ENCODE measurements around the gene KDM6A. TPM values are rescaled to one million over a fixed set of nuclear protein-coding genes. Genes with fewer than 3 reads are reported as not detected.

Gene KDM6A
- total and polyA plus RNA-seq, 2 donors (not counting 1 experiment from before 2014, with no cell fraction given) = 13.8 to 28.4 TPM

- Histone ChIP-seq H3K27ac (ENCODE audit: insufficient read depth, low read length) (no peak overlapping the region), H3K36me3 (ENCODE audit: control insufficient read depth, insufficient read depth, low read length) (no peaks in the 10 kb centered on the region), H4K20me1 (ENCODE audit: control insufficient read depth, extremely low read depth, insufficient read depth, low read length) (no peaks in the 10 kb centered on the region), H3K4me2 (ENCODE audit: extremely low read depth, insufficient read depth, low read length) (no peak overlapping the region), H3K9me3 (ENCODE audit: control insufficient read depth, insufficient read depth, low read depth, low read length) (no peaks in the 10 kb centered on the region), H3K79me2 (ENCODE audit: control insufficient read depth, insufficient read depth, low read length) (peaks cover 72% of the 10 kb centered on the region), H3K4me3 (replicated peaks in 1 of 4; ENCODE audit: control extremely low read depth in 1 of 4, insufficient read depth in 1 of 4, low read depth in 3 of 4, low read length in 4 of 4) (no peak overlapping the region), H3K9ac (ENCODE audit: insufficient read depth, low read length) (no peak overlapping the region), H2AFZ (ENCODE audit: low read length) (no peak overlapping the region), H3K27me3 (ENCODE audit: control insufficient read depth, insufficient read depth, low read length) (no peaks in the 10 kb centered on the region), H3K4me1 (ENCODE audit: control insufficient read depth, extremely low read depth, insufficient read depth, low read length) (no peaks in the 10 kb centered on the region)
- DNase-seq (ENCODE audit: low read depth in 2 of 2) = no peak
- no peak for TF ChIP-seq EZH2 (IDR thresholded peaks at IDR 0.05; ENCODE audit: low read length, missing control alignments)
- no peak for TF ChIP-seq CTCF (conservative IDR thresholded peaks at IDR 0.05 in 1 of 2, IDR thresholded peaks at IDR 0.05 in 1 of 2; ENCODE audit: low read depth in 1 of 2, low read length in 2 of 2)
Observed at GRCh38 chrX:44906041-44906440, 33.1 kb downstream of the KDM6A start.

- no peak overlapping the region for H3K4me3 ChIP-seq (replicated peaks in 1 of 4; ENCODE audit: control extremely low read depth in 1 of 4, insufficient read depth in 1 of 4, low read depth in 3 of 4, low read length in 4 of 4)
- no peaks in the 10 kb centered on the region for H4K20me1 ChIP-seq (ENCODE audit: control insufficient read depth, extremely low read depth, insufficient read depth, low read length)
- no peaks in the 10 kb centered on the region for H3K4me1 ChIP-seq (ENCODE audit: control insufficient read depth, extremely low read depth, insufficient read depth, low read length)
- no peak overlapping the region for H3K4me2 ChIP-seq (ENCODE audit: extremely low read depth, insufficient read depth, low read length)
- no peak for DNase-seq (ENCODE audit: low read depth in 2 of 2)
- no peak for TF ChIP-seq EZH2 (IDR thresholded peaks at IDR 0.05; ENCODE audit: low read length, missing control alignments)
- TF ChIP-seq CTCF (conservative IDR thresholded peaks at IDR 0.05 in 1 of 2, IDR thresholded peaks at IDR 0.05 in 1 of 2; ENCODE audit: low read depth in 1 of 2, low read length in 2 of 2) = no peak
- no peaks in the 10 kb centered on the region for H3K36me3 ChIP-seq (ENCODE audit: control insufficient read depth, insufficient read depth, low read length)
- no peak overlapping the region for H3K27ac ChIP-seq (ENCODE audit: insufficient read depth, low read length)
- no peak overlapping the region for H3K9ac ChIP-seq (ENCODE audit: insufficient read depth, low read length)
- H3K9me3 ChIP-seq (ENCODE audit: control insufficient read depth, insufficient read depth, low read depth, low read length) = no peaks in the 10 kb centered on the region
- no peak overlapping the region for H2AFZ ChIP-seq (ENCODE audit: low read length)
- no peaks in the 10 kb centered on the region for H3K27me3 ChIP-seq (ENCODE audit: control insufficient read depth, insufficient read depth, low read length)
- peaks cover 67% of the 10 kb centered on the region for H3K79me2 ChIP-seq (ENCODE audit: control insufficient read depth, insufficient read depth, low read length)
Observed at GRCh38 chrX:44906542-44906941, 33.6 kb downstream of the KDM6A start.

DNA sequence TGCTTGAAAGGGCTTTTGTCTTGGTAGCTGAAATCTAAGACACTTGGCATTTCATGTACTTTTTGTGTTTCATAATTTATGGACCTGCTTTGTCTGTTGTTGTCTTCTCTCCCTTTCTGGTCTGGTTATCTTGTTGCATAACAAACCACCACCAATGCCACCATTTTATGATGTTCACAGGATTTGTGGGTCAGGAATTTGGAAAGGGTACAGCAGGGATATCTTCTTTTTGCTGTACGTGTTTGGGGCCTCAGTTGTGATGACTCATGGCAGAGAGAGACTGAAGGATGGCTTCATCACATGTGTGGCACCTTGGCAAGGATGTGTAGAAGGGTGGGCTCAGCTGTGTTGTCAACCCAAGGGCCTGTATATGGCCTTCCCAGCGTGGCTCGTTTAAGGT, 35.2 kb downstream of the KDM6A start:
- no peaks in the 10 kb centered on the region for H3K9me3 ChIP-seq (ENCODE audit: control insufficient read depth, insufficient read depth, low read depth, low read length)
- no peaks in the 10 kb centered on the region for H3K4me1 ChIP-seq (ENCODE audit: control insufficient read depth, extremely low read depth, insufficient read depth, low read length)
- H3K4me3 ChIP-seq (replicated peaks in 1 of 4; ENCODE audit: control extremely low read depth in 1 of 4, insufficient read depth in 1 of 4, low read depth in 3 of 4, low read length in 4 of 4) = no peak overlapping the region
- TF ChIP-seq EZH2 (IDR thresholded peaks at IDR 0.05; ENCODE audit: low read length, missing control alignments) (no peak), CTCF (conservative IDR thresholded peaks at IDR 0.05 in 1 of 2, IDR thresholded peaks at IDR 0.05 in 1 of 2; ENCODE audit: low read depth in 1 of 2, low read length in 2 of 2) (no peak)
- no peak overlapping the region for H3K4me2 ChIP-seq (ENCODE audit: extremely low read depth, insufficient read depth, low read length)
- H3K79me2 ChIP-seq (ENCODE audit: control insufficient read depth, insufficient read depth, low read length) = peaks cover 67% of the 10 kb centered on the region
- peak in 1 of 2 donors; percentile 48 for DNase-seq (ENCODE audit: low read depth in 2 of 2)
- H3K27me3 ChIP-seq (ENCODE audit: control insufficient read depth, insufficient read depth, low read length) = no peaks in the 10 kb centered on the region
- H3K27ac ChIP-seq (ENCODE audit: insufficient read depth, low read length) = no peak overlapping the region
- no peak overlapping the region for H2AFZ ChIP-seq (ENCODE audit: low read length)
- H4K20me1 ChIP-seq (ENCODE audit: control insufficient read depth, extremely low read depth, insufficient read depth, low read length) = no peaks in the 10 kb centered on the region
- H3K9ac ChIP-seq (ENCODE audit: insufficient read depth, low read length) = no peak overlapping the region
- no peaks in the 10 kb centered on the region for H3K36me3 ChIP-seq (ENCODE audit: control insufficient read depth, insufficient read depth, low read length)
